Ammon's horn (tissue), 1 donor: ENCODE results near the gene VWA3B.
"Not testable (repeated sequence)": the region's sequence is repeated elsewhere in the genome, so short reads cannot be mapped to it uniquely, and the experiment has no call there.

Experiments used
- DNase-seq: peaks from one replicate; pipeline ENCODE4 v3.0.0-alpha.2; 2016; ENCODE audit warnings: low spot score

The VWA3B gene, protein sequence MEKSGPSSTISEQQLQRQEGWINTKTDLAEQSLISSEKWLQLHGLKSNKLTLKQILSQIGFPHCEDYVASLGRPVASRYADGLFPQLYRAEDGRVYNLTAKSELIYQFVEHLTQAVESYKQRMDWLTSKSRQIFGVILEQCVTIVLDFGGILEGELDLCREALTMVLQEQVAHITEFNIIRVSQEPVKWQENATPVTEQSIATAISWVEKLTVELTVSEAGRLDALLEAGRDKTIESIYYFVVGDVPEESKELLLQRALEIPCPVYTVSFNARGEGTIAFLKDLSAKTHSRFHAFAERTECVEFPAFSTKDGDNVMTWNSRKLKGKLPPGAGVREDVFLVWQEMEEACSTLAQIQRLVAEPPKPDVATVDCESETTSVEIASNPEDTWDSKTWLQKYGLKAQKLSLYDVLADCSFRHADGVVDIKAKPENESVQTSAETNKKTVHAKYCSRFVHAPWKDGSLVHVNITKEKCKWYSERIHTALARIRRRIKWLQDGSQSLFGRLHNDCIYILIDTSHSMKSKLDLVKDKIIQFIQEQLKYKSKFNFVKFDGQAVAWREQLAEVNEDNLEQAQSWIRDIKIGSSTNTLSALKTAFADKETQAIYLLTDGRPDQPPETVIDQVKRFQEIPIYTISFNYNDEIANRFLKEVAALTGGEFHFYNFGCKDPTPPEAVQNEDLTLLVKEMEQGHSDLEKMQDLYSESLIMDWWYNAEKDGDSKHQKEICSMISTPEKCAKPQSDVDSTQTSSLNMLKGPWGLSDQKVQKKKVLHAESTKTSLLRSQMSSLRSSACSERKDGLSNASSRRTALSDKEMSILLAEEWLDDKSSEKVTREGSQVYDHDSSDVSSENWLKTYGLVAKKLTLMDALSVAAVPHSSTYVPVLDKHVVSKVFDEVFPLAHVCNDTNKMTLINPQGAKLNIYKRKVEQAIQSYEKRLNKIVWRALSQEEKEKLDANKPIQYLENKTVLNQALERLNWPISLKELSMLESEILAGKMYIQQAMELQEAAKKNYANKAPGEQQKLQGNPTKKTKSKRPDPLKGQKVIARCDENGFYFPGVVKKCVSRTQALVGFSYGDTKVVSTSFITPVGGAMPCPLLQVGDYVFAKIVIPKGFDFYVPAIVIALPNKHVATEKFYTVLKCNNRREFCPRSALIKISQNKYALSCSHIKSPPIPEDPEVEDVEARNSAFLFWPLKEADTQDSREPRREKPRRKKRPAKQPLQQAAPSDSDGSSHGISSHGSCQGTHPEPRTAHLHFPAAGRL (N-terminal part only)

GRCh38 chr2:98086491-98087446 lies at the start of gene VWA3B:
Gene VWA3B (plus strand): TSS chr2:98087167. CDS start chr2:98093093, 5,926 bp downstream.
- DNase-seq: peak; percentile 58

GRCh38 chr2:98037206-98037605 lies 49.8 kb upstream of the VWA3B start:
- no peak for DNase-seq

- DNase-seq: no peak
These were observed 49.2 kb upstream of the VWA3B start for GRCh38 chr2:98037666-98038336.

- no peak for DNase-seq
These were observed 47.7 kb upstream of the VWA3B start for GRCh38 chr2:98039085-98039756.

DNA sequence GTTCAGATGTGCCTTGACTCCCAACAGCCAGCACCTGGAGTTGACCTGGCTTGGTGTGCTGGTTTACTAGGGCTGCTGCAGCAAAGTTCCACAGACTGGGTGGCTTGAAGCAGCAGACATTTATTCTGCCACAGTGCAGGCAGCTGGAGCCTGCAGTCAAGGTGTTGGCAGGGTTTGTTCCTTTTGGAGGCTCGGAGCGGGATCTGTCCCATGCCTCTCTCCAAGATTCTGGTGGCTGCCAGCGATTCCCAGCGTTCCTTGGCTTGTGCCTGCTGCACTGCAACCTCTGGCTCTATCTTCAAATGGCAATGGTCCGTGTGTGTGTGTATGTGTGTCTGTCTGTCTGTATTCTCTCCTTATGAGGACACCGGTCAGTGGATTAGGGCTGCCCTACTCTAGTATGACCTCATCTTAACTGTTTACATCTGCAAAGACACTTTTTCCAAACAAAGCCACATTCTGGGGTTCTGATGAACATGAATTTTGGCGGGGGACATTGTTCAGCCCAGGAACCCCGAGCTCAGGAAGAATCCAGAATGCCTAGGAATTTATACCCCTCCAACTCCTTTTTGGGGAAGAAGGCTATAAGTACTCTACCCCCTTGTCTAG lies 46.5 kb upstream of the VWA3B start:
- no peak for DNase-seq

DNA sequence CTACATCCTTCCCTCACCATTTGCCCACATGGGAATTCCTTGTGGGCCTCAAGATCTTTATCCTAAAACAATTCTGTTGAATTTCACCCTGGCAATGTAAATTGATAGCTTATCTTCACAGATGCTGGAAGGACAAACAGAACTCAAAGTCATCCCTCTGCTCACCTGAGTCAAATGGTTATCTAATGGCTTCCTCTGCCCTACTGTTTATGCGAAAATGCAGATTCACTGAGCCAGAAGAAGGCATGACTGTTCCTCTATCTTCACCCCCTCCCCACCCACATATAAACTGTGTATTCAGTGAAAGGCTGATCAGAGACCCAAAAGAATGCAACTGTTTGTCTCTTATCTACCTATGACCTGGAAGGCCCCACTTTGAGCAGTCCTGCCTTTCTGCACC lies 43.9 kb upstream of the VWA3B start:
- DNase-seq: no peak

- not testable (repeated sequence) for DNase-seq
These were observed 42.2 kb upstream of the VWA3B start for GRCh38 chr2:98044730-98045129.

DNA sequence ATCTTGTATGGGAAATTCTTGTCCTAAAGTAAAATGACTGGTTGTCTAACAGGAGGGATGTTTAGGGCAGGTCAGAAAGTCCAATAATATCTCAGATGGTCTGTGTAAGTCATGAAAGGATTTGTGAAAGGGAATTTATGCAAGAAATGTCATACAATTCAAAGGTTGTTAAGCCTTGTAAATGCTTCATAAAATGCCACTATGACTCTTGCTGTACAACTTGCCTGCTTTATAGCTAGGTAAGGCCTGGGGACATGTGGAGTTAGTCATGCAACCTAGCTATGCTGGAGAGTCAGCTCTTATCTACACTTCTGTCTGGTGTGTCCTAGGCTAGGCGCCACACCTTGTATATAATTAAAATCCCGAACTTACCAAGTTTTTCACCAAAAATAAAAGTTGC lies 36.9 kb upstream of the VWA3B start:
- no peak for DNase-seq

GRCh38 chr2:98058191-98058975 lies 28.6 kb upstream of the VWA3B start:
- peak; percentile 32 for DNase-seq

- DNase-seq: no peak
These were observed 26.7 kb upstream of the VWA3B start for GRCh38 chr2:98060277-98060676.

DNA sequence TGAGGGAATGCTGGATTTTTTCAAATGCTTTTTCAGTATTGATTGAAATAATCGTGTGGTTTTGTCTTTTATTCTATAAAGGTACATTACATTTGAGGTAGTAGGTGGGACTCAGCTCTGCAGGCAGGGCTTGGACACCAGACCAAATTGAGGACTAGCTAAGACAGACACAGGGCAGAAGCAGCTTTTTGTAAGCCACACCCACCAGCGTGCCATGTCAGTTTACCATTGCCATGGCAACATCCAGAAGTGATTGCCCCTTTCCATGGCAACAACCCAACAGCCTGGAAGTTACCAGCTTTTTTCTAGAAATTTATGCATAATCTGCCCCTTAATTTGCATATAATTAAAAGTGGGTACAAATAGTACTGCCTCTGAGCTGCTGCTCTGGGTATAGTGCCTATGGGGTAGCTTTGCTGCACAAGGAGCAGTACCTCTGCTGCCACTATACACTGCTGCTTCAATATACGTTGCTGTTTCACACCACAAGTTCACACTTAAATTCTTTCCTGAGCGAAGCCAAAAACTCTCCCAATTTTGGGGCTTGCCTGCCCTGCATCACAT lies 23.6 kb upstream of the VWA3B start:
- DNase-seq: no peak

DNA sequence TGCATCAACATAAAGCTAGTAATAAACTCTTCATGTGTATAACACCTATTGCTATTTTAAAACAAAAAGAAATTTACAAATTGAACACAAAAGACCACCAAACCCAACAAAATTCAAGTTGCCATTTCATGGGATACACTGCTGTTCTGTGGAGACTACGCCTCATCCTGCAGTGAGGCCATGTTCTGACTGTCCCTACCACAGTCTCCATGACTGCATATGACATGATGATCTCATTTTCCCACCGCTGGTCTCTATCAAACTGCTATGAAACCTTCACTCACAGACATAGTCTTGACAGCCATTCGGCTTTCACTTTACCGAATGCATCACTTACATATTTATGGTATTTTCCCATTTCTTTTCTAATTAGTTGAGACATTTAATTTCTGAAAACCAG lies 21.2 kb upstream of the VWA3B start:
- DNase-seq: no peak

DNA sequence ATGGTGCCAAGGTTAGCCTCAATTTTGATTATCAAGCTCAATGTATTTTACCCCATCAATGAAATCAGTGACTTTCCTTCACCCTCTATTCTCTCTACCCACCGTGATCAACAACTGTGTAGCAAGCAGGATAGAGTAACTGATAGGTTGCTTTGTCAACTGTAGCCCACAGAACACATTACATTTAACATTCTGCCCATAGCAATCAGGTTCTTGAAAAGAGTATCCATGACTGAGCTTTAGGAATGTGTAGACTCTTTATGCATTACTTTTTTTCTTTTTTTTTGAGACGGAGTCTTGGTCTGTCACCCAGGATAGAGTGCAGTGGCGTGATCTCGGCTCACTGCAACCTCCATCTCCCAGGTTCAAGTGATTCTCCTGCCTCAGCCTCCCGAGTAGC lies 19.8 kb upstream of the VWA3B start:
- DNase-seq: no peak

DNA sequence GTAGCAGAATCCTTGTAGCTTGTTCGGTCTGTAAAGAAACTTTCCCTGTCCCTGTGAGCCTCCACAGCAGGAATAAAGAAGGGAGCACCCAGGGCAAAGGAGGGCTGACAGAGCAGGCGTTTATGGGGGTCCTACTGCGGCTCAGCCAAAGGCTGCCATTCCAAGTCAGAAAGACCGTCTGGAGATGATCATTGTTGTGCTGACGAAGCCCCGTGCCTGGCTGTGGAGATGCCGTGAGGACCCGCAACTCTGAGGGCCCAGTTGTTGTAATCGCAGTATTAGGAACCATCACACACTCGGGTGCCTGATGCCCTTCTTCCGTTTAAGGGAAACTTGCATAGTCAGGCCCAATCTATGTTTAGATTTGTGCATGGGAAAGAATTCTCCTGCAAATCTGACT lies 16.9 kb upstream of the VWA3B start:
- no peak for DNase-seq

DNA sequence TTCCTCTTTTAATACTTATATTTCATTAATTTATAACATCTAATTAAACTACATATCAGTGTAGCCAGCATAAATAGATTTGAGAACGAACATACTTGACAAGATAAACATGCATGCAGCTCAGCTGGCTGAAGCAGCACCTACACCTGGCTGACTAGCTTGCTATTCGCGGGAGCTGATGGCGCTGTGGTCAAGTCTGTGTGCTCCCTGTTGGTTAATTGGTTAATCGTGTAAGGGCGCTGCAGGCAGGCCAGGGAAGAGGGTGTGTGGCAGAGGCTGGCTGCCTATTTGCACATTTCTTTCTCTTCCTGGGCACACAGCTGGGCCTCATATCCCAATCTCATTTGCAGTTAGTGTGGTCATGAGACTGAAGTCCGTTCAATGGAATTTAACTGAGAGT lies 14.5 kb upstream of the VWA3B start:
- DNase-seq: no peak

DNA sequence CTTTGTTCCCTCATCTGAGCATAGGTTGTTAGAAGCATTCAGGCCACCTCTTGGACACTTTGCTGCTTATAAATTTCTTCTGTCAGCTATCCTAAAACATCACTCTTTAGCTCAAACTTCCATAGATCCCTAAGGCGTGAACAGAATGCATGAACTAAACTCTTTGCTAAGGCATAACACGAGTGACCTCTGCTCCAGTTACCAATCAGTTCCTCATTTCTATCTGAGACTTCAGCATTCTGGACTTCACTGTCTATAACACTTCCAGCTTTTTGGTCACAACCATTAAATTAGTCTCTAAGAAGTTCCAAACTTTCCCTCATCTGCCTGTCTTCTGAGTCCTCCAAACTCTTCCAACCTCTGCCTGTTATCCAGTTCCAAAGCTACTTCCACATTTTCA lies 8.3 kb upstream of the VWA3B start:
- peak; percentile 11 for DNase-seq

GRCh38 chr2:98084151-98084868 lies 2.7 kb upstream of the VWA3B start:
- no peak for DNase-seq

- no peak for DNase-seq
These were observed 2.1 kb upstream of the VWA3B start for GRCh38 chr2:98084869-98085238.
